ENCODE data around the gene TELO2.

The TELO2 gene

DNA sequence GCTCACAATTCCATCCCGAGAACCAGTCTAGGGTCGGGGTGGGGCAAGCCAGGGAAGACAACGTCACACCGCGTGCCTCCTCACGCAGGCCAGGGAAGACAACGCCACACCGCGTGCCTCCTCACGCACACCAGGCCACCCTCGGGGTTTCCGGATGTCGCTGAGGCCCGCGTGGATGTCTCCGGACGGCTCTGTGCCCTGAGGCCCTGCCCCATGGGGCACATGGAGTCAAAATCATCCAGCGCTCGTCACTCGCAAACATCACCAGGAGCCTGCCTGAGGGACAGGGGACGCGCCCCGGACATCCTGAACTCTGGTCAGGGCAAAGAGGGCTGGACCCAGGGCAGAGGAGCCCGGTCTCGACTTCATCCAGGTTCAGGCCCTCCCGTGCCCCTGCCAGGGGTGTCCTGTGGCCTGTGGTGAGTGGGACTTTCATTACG, 44.0 kb downstream of the TELO2 start:
- intact Hi-C loops (cut with DNase I; ENCODE audit: low total_unique reads), result no loop called here
- no peak overlapping the region for H3K27ac ChIP-seq
- H3K4me3 ChIP-seq, result peak overlapping the region in 1 of 2 donors; percentile 73
- no peak for DNase-seq
- no peaks in the 10 kb centered on the region for H3K9me3 ChIP-seq
- peaks cover 45 to 71% (median 66%) of the 10 kb centered on the region in 3 donors for H3K36me3 ChIP-seq
- no peaks in the 10 kb centered on the region for H3K27me3 ChIP-seq
- peaks cover 0 to 63% (median 41%) of the 10 kb centered on the region in 4 donors for H3K4me1 ChIP-seq
- TF ChIP-seq, protein P1, sequence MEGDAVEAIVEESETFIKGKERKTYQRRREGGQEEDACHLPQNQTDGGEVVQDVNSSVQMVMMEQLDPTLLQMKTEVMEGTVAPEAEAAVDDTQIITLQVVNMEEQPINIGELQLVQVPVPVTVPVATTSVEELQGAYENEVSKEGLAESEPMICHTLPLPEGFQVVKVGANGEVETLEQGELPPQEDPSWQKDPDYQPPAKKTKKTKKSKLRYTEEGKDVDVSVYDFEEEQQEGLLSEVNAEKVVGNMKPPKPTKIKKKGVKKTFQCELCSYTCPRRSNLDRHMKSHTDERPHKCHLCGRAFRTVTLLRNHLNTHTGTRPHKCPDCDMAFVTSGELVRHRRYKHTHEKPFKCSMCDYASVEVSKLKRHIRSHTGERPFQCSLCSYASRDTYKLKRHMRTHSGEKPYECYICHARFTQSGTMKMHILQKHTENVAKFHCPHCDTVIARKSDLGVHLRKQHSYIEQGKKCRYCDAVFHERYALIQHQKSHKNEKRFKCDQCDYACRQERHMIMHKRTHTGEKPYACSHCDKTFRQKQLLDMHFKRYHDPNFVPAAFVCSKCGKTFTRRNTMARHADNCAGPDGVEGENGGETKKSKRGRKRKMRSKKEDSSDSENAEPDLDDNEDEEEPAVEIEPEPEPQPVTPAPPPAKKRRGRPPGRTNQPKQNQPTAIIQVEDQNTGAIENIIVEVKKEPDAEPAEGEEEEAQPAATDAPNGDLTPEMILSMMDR (IDR thresholded peaks at IDR 0.05), result no peak

DNA sequence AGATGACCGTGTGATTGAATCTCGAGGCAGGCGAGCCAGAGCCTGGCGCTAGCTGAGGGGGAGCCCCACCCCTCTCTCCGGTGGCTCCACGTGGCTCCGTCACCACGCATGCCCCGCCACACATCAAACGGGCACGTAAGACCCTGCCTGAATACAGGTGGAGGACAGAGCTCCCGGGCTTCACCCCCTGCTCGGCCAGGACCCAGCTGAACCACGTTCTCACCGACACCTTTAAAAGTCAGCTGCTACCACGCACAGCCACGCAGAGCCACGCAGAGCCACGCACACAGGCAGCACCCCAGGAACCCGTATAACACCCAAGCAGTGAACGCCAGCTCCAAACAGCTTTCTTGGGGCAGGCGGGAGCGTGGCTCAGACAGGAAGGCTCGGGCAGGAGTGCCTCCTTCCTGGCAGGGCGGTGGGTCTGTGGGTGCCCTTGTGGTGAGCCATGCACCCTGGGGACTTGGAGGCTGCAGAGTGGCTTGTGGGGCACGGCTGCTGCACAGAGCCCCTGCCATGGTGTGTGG, 44.7 kb downstream of the TELO2 start:
- TF ChIP-seq, protein P1 (IDR thresholded peaks at IDR 0.05), result no peak

DNA sequence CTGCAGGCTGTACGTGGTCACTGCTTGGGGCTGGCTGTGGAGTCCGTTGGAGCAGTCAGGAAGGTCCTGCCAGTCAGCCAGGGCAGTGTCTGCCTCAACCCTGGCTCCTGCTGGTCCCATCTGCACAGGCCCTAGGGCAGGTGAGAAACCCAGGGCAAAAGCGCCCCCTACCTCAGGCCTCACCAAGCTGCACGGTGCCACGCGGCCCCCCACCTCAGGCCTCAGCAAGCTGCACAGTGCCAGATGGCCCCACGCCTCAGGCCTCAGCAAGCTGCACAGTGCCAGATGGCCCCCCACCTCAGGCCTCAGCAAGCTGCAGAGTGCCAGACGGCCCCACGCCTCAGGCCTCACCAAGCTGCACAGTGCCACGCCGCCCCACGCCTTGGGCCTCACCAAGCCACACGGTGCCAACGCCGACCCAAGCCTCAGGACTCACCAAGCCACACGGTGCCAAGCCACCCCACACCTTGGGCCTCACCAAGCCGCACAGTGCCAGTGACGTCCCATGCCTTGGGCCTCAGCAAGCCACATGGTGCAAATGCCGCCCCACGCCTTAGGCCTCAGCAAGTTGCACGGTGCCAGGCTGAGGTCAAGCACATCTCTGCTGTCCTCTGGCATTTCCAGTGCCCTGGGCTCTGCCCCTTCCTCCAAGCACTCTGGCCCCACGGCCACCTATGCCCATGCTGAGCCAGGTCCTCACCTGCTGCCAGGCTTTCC, 45.8 kb downstream of the TELO2 start:
- TF ChIP-seq, protein P1 (IDR thresholded peaks at IDR 0.05), result no peak
- Histone ChIP-seq H3K9me3 (no peaks in the 10 kb centered on the region), H3K4me1 (peaks cover 0 to 67% (median 37%) of the 10 kb centered on the region in 4 donors), H3K27ac (no peak overlapping the region), H3K4me3 (no peak overlapping the region), H3K27me3 (no peaks in the 10 kb centered on the region), H3K36me3 (peaks cover 49 to 83% (median 76%) of the 10 kb centered on the region in 3 donors)
- intact Hi-C loops (cut with DNase I; ENCODE audit: low total_unique reads), result no loop called here
- DNase-seq, result no peak

More for the DNA sequence above, 44.7 kb downstream of the TELO2 start:
- no peaks in the 10 kb centered on the region for H3K27me3 ChIP-seq
- no peak overlapping the region for H3K27ac ChIP-seq
- intact Hi-C loops (cut with DNase I; ENCODE audit: low total_unique reads), result no loop called here
- peak overlapping the region in 1 of 2 donors; percentile 73 for H3K4me3 ChIP-seq
- peaks cover 0 to 63% (median 37%) of the 10 kb centered on the region in 4 donors for H3K4me1 ChIP-seq
- DNase-seq, result no peak
- peaks cover 49 to 77% (median 73%) of the 10 kb centered on the region in 3 donors for H3K36me3 ChIP-seq
- H3K9me3 ChIP-seq, result no peaks in the 10 kb centered on the region

DNA sequence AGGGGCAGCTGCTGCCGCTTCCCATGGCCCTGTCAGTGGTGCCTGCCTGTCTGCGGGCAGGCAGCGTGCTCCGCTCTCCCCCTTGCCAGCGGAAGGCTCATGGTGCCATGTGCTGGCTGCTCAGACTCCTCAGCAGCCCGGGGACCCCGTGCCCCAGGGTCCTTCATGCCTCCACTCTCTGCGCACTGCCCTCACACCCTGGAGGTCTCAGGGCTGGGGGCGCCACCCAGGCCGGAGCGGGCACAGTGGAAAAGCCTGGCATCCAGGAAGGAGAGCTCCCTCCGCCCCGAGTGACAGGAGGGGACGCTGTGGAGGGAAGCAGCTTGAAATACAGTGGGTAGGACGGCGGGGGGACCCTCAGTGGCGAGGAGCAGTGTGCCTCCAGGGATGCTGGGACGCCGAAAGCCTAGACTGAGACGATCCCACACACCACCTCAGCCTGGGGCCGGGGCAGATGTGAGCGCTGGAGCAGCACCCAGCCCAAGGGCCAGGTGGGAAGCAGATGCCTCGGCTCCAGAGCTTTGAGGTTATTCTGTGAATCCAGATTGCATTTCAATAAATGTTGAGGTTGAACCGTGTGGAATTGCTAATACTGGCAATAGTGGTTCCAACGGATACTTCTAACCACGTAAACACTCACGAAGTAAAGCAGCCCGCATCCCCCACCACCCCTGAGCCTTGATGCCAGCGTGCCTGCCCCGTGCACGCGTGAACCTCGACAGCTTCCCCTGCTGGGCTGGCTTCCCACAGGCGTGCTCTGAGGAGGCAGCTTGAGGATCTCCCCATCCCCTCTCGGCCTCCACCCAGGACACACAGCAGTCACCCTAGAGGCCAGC, 46.8 kb downstream of the TELO2 start:
- intact Hi-C loops (cut with DNase I; ENCODE audit: low total_unique reads), result no loop called here
- peaks cover 0 to 67% (median 35%) of the 10 kb centered on the region in 4 donors for H3K4me1 ChIP-seq

DNA sequence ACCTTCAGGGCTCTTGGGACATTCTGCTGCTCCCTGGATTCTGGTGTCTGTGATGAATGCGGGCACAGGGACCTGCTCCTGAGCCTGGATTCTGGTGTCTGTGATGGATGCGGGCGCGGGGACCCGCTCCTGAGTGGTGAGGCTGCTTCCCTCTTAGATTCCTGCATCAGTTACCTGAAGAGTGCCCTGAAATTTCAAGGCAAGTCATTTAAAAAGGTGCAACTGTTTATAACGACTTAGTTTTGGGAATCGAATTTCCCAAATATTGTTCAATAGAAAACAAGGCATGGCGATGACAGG, 47.3 kb downstream of the TELO2 start:
- TF ChIP-seq, protein P1 (IDR thresholded peaks at IDR 0.05), result no peak
- DNase-seq, result no peak
- Histone ChIP-seq H3K27me3 (no peaks in the 10 kb centered on the region), H3K4me1 (peaks cover 0 to 67% (median 37%) of the 10 kb centered on the region in 4 donors), H3K4me3 (no peak overlapping the region), H3K36me3 (peaks cover 44 to 83% (median 73%) of the 10 kb centered on the region in 3 donors), H3K27ac (no peak overlapping the region), H3K9me3 (no peaks in the 10 kb centered on the region)
- intact Hi-C loops (cut with DNase I; ENCODE audit: low total_unique reads), result no loop called here

More for the DNA sequence above, 46.8 kb downstream of the TELO2 start:
- DNase-seq, result no peak
- H3K27ac ChIP-seq, result no peak overlapping the region
- no peaks in the 10 kb centered on the region for H3K9me3 ChIP-seq
- TF ChIP-seq, protein P1 (IDR thresholded peaks at IDR 0.05), result no peak
- no peaks in the 10 kb centered on the region for H3K27me3 ChIP-seq
- no peak overlapping the region for H3K4me3 ChIP-seq
- peaks cover 49 to 83% (median 76%) of the 10 kb centered on the region in 3 donors for H3K36me3 ChIP-seq
